HG02884 (cell line): ENCODE results near the gene ZBTB7C.
A peak's percentile ranks its signal among the peaks of the same experiment; 100 is the strongest.
"Not testable (repeated sequence)": the region's sequence is repeated elsewhere in the genome, so short reads cannot be mapped to it uniquely, and the experiment has no call there.

Source experiments
- ATAC-seq: cut with Tn5 transposase; IDR thresholded peaks from one replicate; pipeline ENCODE4 v1.9.1; 2021; ENCODE audit warnings: mild to moderate bottlenecking, moderate library complexity; ENCODE audit not compliant: unreplicated experiment

Gene ZBTB7C

GRCh38 chr18:48408727-48409590, at the start of gene ZBTB7C:
Gene ZBTB7C (minus strand): TSS chr18:48409383.
- no peak for ATAC-seq

GRCh38 chr18:48456838-48457237, 47.7 kb upstream of the ZBTB7C start:
- no peak for ATAC-seq

GRCh38 chr18:48455555-48456478, 46.6 kb upstream of the ZBTB7C start:
- ATAC-seq, result no peak

- ATAC-seq, result no peak
These were observed 45.1 kb upstream of the ZBTB7C start for GRCh38 chr18:48454261-48454757.

GRCh38 chr18:48453330-48454066, 44.3 kb upstream of the ZBTB7C start:
- ATAC-seq, result no peak

GRCh38 chr18:48452861-48453323, 43.7 kb upstream of the ZBTB7C start:
- ATAC-seq, result no peak

- no peak for ATAC-seq
These were observed 41.5 kb upstream of the ZBTB7C start for GRCh38 chr18:48450685-48451084.

GRCh38 chr18:48446582-48447225, 37.5 kb upstream of the ZBTB7C start:
- peak; percentile 75 for ATAC-seq

GRCh38 chr18:48445540-48445939, 36.4 kb upstream of the ZBTB7C start:
- ATAC-seq, result peak; percentile 70

GRCh38 chr18:48442761-48443160, 33.6 kb upstream of the ZBTB7C start:
- no peak for ATAC-seq

GRCh38 chr18:48441405-48441881, 32.3 kb upstream of the ZBTB7C start:
- ATAC-seq, result no peak

GRCh38 chr18:48440924-48441323, 31.7 kb upstream of the ZBTB7C start:
- no peak for ATAC-seq

GRCh38 chr18:48436907-48437306, 27.7 kb upstream of the ZBTB7C start:
- no peak for ATAC-seq

GRCh38 chr18:48434382-48434781, 25.2 kb upstream of the ZBTB7C start:
- not testable (repeated sequence) for ATAC-seq

- ATAC-seq, result no peak
These were observed 24.4 kb upstream of the ZBTB7C start for GRCh38 chr18:48433541-48433940.

GRCh38 chr18:48430150-48430549, 21.0 kb upstream of the ZBTB7C start:
- ATAC-seq, result no peak

- no peak for ATAC-seq
These were observed 19.4 kb upstream of the ZBTB7C start for GRCh38 chr18:48428475-48429177.

- no peak for ATAC-seq
These were observed 13.8 kb upstream of the ZBTB7C start for GRCh38 chr18:48422947-48423378.

- ATAC-seq, result no peak
These were observed 10.3 kb upstream of the ZBTB7C start for GRCh38 chr18:48419277-48420022.
